Karpas-422 (cell line): Measurements from ENCODE around the gene APOBEC2. TPM values are rescaled to one million over a fixed set of nuclear protein-coding genes. Genes with fewer than 3 reads are reported as not detected.

ENCODE experiments used
- DNase-seq: peaks from one replicate; pipeline ENCODE4 v3.0.0-alpha.2; 2015
- H2AFZ ChIP-seq: fragments of 200-600 bp; sonication (generic); 2 replicates; pipeline ENCODE4 v1.6.1; 2014; ENCODE audit warnings: antibody characterized with exemption, low read length, mixed read lengths
- H3K27ac ChIP-seq: fragments of 200-600 bp; sonication (generic); 2 replicates; pipeline ENCODE4 v1.5.1; 2014; ENCODE audit warnings: mild to moderate bottlenecking, low read length, moderate library complexity
- H3K27me3 ChIP-seq: fragments of 200-600 bp; sonication (generic); 2 replicates; pipeline ENCODE4 v1.6.1; 2014; ENCODE audit warnings: low read length, mixed read lengths
- H3K36me3 ChIP-seq: fragments of 200-600 bp; sonication (generic); 2 replicates; pipeline ENCODE4 v1.6.1; 2014; ENCODE audit warnings: low read length, mixed read lengths; ENCODE audit not compliant: insufficient read depth
- H3K4me1 ChIP-seq: fragments of 200-600 bp; sonication (generic); 2 replicates; pipeline ENCODE4 v1.6.1; 2014; ENCODE audit warnings: mild to moderate bottlenecking, low read length, mixed read lengths
- H3K4me2 ChIP-seq: fragments of 200-600 bp; sonication (generic); 2 replicates; pipeline ENCODE4 v1.6.1; 2014; ENCODE audit warnings: low read length, low read depth, mild to moderate bottlenecking; ENCODE audit not compliant: poor library complexity, severe bottlenecking
- H3K4me3 ChIP-seq: fragments of 200-600 bp; sonication (generic); 2 replicates; pipeline ENCODE4 v1.5.1; 2014; ENCODE audit warnings: mild to moderate bottlenecking, antibody characterized with exemption, low read length, mixed read lengths
- H3K79me2 ChIP-seq: fragments of 200-600 bp; sonication (generic); 2 replicates; pipeline ENCODE4 v1.6.1; 2014; ENCODE audit warnings: mild to moderate bottlenecking, low read length, mixed read lengths
- H3K9ac ChIP-seq: fragments of 200-600 bp; sonication (generic); 2 replicates; pipeline ENCODE4 v1.6.0; 2014; ENCODE audit warnings: low read length
- H3K9me2 ChIP-seq: fragments of 200-600 bp; sonication (generic), shearing (Covaris generic); replicated peaks from 2 replicates; pipeline ENCODE4 v1.6.0; 2014; ENCODE audit warnings: mild to moderate bottlenecking, low read length, moderate library complexity; ENCODE audit not compliant: insufficient read depth
- H3K9me3 ChIP-seq: fragments of 300-700, 200-600 bp; sonication (generic); 2 replicates; pipeline ENCODE4 v1.6.1; 2014; ENCODE audit warnings: low read length, mixed read lengths
- H4K20me1 ChIP-seq: fragments of 200-600 bp; sonication (generic); 2 replicates; pipeline ENCODE4 v1.6.1; 2014; ENCODE audit warnings: mild to moderate bottlenecking, antibody characterized with exemption, low read length, low read depth; ENCODE audit not compliant: insufficient read depth
- total RNA-seq: library from RNA; depleted of rRNA; stranded (reverse); fragments of >200 nt; shearing (Covaris generic); gene quantifications from 2 replicates; pipeline ENCODE4 v1.2.3, GENCODE V29; 2014; ENCODE audit warnings: low replicate concordance

The APOBEC2 gene
- total RNA-seq, 1 experiment from 2014 or later = not detected

- no peaks in the 10 kb centered on the region for H4K20me1 ChIP-seq
- H3K4me2 ChIP-seq = no peak overlapping the region
- no peaks in the 10 kb centered on the region for H3K9me2 ChIP-seq
- H3K9ac ChIP-seq = no peak overlapping the region
- H3K27ac ChIP-seq = no peak overlapping the region
- H3K36me3 ChIP-seq = no peaks in the 10 kb centered on the region
- H3K9me3 ChIP-seq = no peaks in the 10 kb centered on the region
- no peak overlapping the region for H2AFZ ChIP-seq
- no peak for DNase-seq
- no peaks in the 10 kb centered on the region for H3K27me3 ChIP-seq
- no peaks in the 10 kb centered on the region for H3K79me2 ChIP-seq
- no peak overlapping the region for H3K4me3 ChIP-seq
- H3K4me1 ChIP-seq = peaks cover 5% of the 10 kb centered on the region
Observed at GRCh38 chr6:41056768-41057490, 3.9 kb downstream of the APOBEC2 start.

- Histone ChIP-seq H3K9me2 (no peaks in the 10 kb centered on the region), H3K9ac (no peak overlapping the region), H3K36me3 (no peaks in the 10 kb centered on the region), H3K27me3 (no peaks in the 10 kb centered on the region), H3K4me2 (no peak overlapping the region), H3K27ac (no peak overlapping the region), H4K20me1 (no peaks in the 10 kb centered on the region), H3K79me2 (no peaks in the 10 kb centered on the region), H3K9me3 (no peaks in the 10 kb centered on the region), H3K4me3 (no peak overlapping the region), H3K4me1 (no peaks in the 10 kb centered on the region), H2AFZ (no peak overlapping the region)
- DNase-seq = no peak
Observed at GRCh38 chr6:41058783-41059181, 5.8 kb downstream of the APOBEC2 start.

GRCh38 chr6:41059556-41059955, 6.6 kb downstream of the APOBEC2 start:
- H3K27me3 ChIP-seq = no peaks in the 10 kb centered on the region
- no peaks in the 10 kb centered on the region for H3K4me1 ChIP-seq
- no peak overlapping the region for H2AFZ ChIP-seq

GRCh38 chr6:41061196-41061726, 8.3 kb downstream of the APOBEC2 start:
- Histone ChIP-seq H3K9me3 (no peaks in the 10 kb centered on the region), H3K4me3 (no peak overlapping the region), H3K9ac (no peak overlapping the region), H3K27ac (no peak overlapping the region), H3K79me2 (no peaks in the 10 kb centered on the region), H3K27me3 (no peaks in the 10 kb centered on the region), H4K20me1 (no peaks in the 10 kb centered on the region), H2AFZ (no peak overlapping the region), H3K9me2 (no peaks in the 10 kb centered on the region), H3K4me1 (no peaks in the 10 kb centered on the region), H3K36me3 (peaks cover 21% of the 10 kb centered on the region; the same call in 1 of the 2 replicates), H3K4me2 (no peak overlapping the region)
- DNase-seq = no peak

More at GRCh38 chr6:41059556-41059955, 6.6 kb downstream of the APOBEC2 start:
- Histone ChIP-seq H3K36me3 (peaks cover 8% of the 10 kb centered on the region; the same call in 1 of the 2 replicates), H3K4me2 (no peak overlapping the region), H4K20me1 (no peaks in the 10 kb centered on the region), H3K4me3 (no peak overlapping the region), H3K9ac (no peak overlapping the region), H3K9me2 (no peaks in the 10 kb centered on the region), H3K27ac (no peak overlapping the region), H3K79me2 (no peaks in the 10 kb centered on the region), H3K9me3 (no peaks in the 10 kb centered on the region)
- DNase-seq = no peak

GRCh38 chr6:41062056-41062455, 9.1 kb downstream of the APOBEC2 start:
- Histone ChIP-seq H3K9me2 (no peaks in the 10 kb centered on the region), H3K79me2 (no peaks in the 10 kb centered on the region), H3K9ac (no peak overlapping the region), H2AFZ (no peak overlapping the region), H3K4me1 (no peaks in the 10 kb centered on the region), H3K4me3 (no peak overlapping the region), H3K27me3 (no peaks in the 10 kb centered on the region), H3K27ac (no peak overlapping the region), H3K4me2 (no peak overlapping the region), H4K20me1 (no peaks in the 10 kb centered on the region), H3K9me3 (no peaks in the 10 kb centered on the region), H3K36me3 (peaks cover 25% of the 10 kb centered on the region; the same call in 1 of the 2 replicates)
- DNase-seq = no peak

GRCh38 chr6:41063884-41064285, 10.9 kb downstream of the APOBEC2 start:
- no peak for DNase-seq
- Histone ChIP-seq H3K36me3 (peaks cover 25% of the 10 kb centered on the region; the same call in 1 of the 2 replicates), H3K27ac (no peak overlapping the region), H3K4me2 (no peak overlapping the region), H2AFZ (no peak overlapping the region), H3K9me3 (no peaks in the 10 kb centered on the region), H3K4me3 (no peak overlapping the region), H3K9ac (no peak overlapping the region), H3K27me3 (no peaks in the 10 kb centered on the region), H3K4me1 (no peaks in the 10 kb centered on the region), H3K79me2 (no peaks in the 10 kb centered on the region), H3K9me2 (no peaks in the 10 kb centered on the region), H4K20me1 (no peaks in the 10 kb centered on the region)

- Histone ChIP-seq H3K4me2 (no peak overlapping the region), H3K27ac (no peak overlapping the region), H2AFZ (no peak overlapping the region), H3K4me3 (no peak overlapping the region), H3K9ac (no peak overlapping the region), H3K4me1 (no peaks in the 10 kb centered on the region), H3K9me2 (no peaks in the 10 kb centered on the region), H3K27me3 (no peaks in the 10 kb centered on the region), H3K36me3 (peaks cover 31% of the 10 kb centered on the region), H3K9me3 (no peaks in the 10 kb centered on the region), H3K79me2 (no peaks in the 10 kb centered on the region), H4K20me1 (no peaks in the 10 kb centered on the region)
- DNase-seq = no peak
Observed at GRCh38 chr6:41064841-41065240, 11.8 kb downstream of the APOBEC2 start.

GRCh38 chr6:41065550-41066026, 12.6 kb downstream of the APOBEC2 start:
- peaks cover 37% of the 10 kb centered on the region for H3K36me3 ChIP-seq
- peaks cover 5% of the 10 kb centered on the region for H3K4me1 ChIP-seq
- no peak overlapping the region for H3K9ac ChIP-seq
- no peak for DNase-seq
- no peak overlapping the region for H3K27ac ChIP-seq
- no peak overlapping the region for H3K4me2 ChIP-seq
- no peaks in the 10 kb centered on the region for H3K9me3 ChIP-seq
- H2AFZ ChIP-seq = no peak overlapping the region
- H4K20me1 ChIP-seq = no peaks in the 10 kb centered on the region
- no peak overlapping the region for H3K4me3 ChIP-seq
- peaks cover 5% of the 10 kb centered on the region for H3K79me2 ChIP-seq
- H3K27me3 ChIP-seq = no peaks in the 10 kb centered on the region
- H3K9me2 ChIP-seq = no peaks in the 10 kb centered on the region
